ENCODE results near the gene SNX13.

The SNX13 gene

GRCh38 chr7:17942231-17942630 lies 1.9 kb upstream of the SNX13 start:
- TF ChIP-seq CTCF (IDR thresholded peaks at IDR 0.05; ENCODE audit: control extremely low read depth, extremely low read depth, low read depth, missing control alignments) = no peak
- no peak for DNase-seq (ENCODE audit: extremely low spot score)
- CTCF ChIA-PET = interaction anchor here (1.3 kb wide), 1 partner anchor 23 kb away, joined by 4 read pairs; no protein-coding TSS in a partner anchor
- POLR2A ChIA-PET = no interaction called here

GRCh38 chr7:17940951-17941431 lies 697 bp upstream of the SNX13 start:
- POLR2A ChIA-PET = no interaction called here
- CTCF ChIA-PET = interaction anchor here (1.3 kb wide), 1 partner anchor 10 kb away, joined by 3 read pairs; no protein-coding TSS in a partner anchor
- no peak for DNase-seq (ENCODE audit: extremely low spot score)
- no peak for TF ChIP-seq CTCF (IDR thresholded peaks at IDR 0.05; ENCODE audit: control extremely low read depth, extremely low read depth, low read depth, missing control alignments)

GRCh38 chr7:17939606-17940301 lies 540 bp downstream of the SNX13 start:
- no peak for TF ChIP-seq CTCF (IDR thresholded peaks at IDR 0.05; ENCODE audit: control extremely low read depth, extremely low read depth, low read depth, missing control alignments)
- POLR2A ChIA-PET = no interaction called here
- DNase-seq (ENCODE audit: extremely low spot score) = peak; percentile 48
- CTCF ChIA-PET = no interaction called here

GRCh38 chr7:17939211-17939605 lies 1.1 kb downstream of the SNX13 start:
- TF ChIP-seq CTCF (IDR thresholded peaks at IDR 0.05; ENCODE audit: control extremely low read depth, extremely low read depth, low read depth, missing control alignments) = no peak
- CTCF ChIA-PET = no interaction called here
- peak; percentile 14 for DNase-seq (ENCODE audit: extremely low spot score)
- POLR2A ChIA-PET = no interaction called here

GRCh38 chr7:17937506-17938120 lies 2.7 kb downstream of the SNX13 start:
- ChIA-PET POLR2A (no interaction called here), CTCF (interaction anchor here (1.0 to 2.0 kb wide), 4 partner anchors 9 to 256 kb away, joined by 3 to 13 read pairs (median 4); no protein-coding TSS in a partner anchor)
- DNase-seq (ENCODE audit: extremely low spot score) = no peak
- no peak for TF ChIP-seq CTCF (IDR thresholded peaks at IDR 0.05; ENCODE audit: control extremely low read depth, extremely low read depth, low read depth, missing control alignments)

- TF ChIP-seq CTCF (IDR thresholded peaks at IDR 0.05; ENCODE audit: control extremely low read depth, extremely low read depth, low read depth, missing control alignments) = no peak
- DNase-seq (ENCODE audit: extremely low spot score) = no peak
- ChIA-PET POLR2A (no interaction called here), CTCF (interaction anchor here (1.1 kb wide), 1 partner anchor 255 kb away, joined by 3 read pairs; no protein-coding TSS in a partner anchor)
Measured at GRCh38 chr7:17936321-17936720, 4.0 kb downstream of the SNX13 start.
